Hematopoietic multipotent progenitor cell treated with erythropoietin and hydrocortisone succinate and interleukin-3 and kit ligand, for 15 days (in vitro differentiated cells): ENCODE results near the gene SHPK.

Source experiments
- DNase-seq: peaks from one replicate; pipeline ENCODE4 v3.0.0-alpha.2; 2015; ENCODE audit warnings: low spot score

The SHPK gene

GRCh38 chr17:3636154-3636907 is at the start of gene SHPK, which contains the start of gene CTNS:
SHPK (minus strand) TSS chr17:3636250; CDS start chr17:3636219, 31 bp downstream.
CTNS (plus strand) TSS chr17:3636760; CDS start chr17:3640207, 3,447 bp downstream.
- peak; percentile 98 for DNase-seq

GRCh38 chr17:3685174-3685573 is 49.1 kb upstream of the SHPK start:
- DNase-seq = no peak

DNA sequence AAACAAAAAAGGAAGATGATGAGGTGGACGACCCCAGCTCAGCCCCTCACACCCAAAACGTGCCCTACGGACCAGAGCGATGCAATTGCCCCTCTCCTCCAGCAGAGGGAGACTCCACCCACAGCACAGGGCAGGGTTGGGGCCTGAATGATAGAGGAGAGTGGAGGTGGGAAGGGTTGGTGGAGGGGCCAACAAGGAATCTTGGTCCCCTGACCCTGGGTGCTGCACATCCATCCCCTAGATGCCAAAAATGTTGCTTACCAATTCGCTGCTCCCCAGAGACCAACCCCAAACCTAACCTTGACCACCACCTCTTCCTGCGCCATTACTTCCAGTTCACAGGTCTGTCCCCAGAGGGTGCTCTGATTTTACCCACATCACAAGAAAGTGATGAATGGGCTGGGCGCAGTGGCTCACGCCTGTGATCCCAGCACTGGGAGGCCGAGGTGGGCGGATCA is 47.0 kb upstream of the SHPK start:
- DNase-seq = peak; percentile 61

- no peak for DNase-seq
Observed at GRCh38 chr17:3682033-3682432, 46.0 kb upstream of the SHPK start.

- DNase-seq = no peak
Observed at GRCh38 chr17:3681565-3681964, 45.5 kb upstream of the SHPK start.

GRCh38 chr17:3681057-3681456 is 45.0 kb upstream of the SHPK start:
- no peak for DNase-seq

DNA sequence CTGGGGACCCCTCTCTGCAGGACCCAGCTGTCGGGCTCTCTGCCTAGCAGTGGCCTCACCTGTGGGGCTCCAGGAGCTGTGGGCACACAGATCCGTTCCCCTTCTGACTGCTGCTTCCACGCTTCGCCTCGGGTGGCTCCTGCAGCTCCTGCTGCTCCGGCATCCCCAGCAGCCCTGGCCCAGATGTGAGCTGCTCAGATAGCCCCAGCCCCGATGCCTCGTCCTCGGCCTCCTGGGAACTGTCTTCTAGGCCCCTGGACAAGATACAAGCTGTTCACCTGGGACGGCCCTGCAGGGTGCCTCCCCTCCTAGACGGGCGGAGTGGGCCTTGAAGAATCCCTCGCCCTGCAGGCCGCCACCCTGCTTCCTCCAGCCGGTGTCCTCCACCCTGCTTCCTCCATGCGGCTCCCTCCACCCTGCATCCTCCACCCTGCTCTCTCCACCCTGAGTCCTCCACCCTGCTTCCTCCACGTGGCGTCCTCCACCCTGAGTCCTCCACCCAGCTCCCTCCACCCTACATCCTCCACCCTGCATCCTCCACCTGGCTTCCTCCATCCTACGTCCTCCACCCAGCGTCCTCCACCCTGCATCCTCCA is 43.6 kb upstream of the SHPK start:
- DNase-seq = no peak

- no peak for DNase-seq
Observed at GRCh38 chr17:3678821-3679530, 42.9 kb upstream of the SHPK start.

DNA sequence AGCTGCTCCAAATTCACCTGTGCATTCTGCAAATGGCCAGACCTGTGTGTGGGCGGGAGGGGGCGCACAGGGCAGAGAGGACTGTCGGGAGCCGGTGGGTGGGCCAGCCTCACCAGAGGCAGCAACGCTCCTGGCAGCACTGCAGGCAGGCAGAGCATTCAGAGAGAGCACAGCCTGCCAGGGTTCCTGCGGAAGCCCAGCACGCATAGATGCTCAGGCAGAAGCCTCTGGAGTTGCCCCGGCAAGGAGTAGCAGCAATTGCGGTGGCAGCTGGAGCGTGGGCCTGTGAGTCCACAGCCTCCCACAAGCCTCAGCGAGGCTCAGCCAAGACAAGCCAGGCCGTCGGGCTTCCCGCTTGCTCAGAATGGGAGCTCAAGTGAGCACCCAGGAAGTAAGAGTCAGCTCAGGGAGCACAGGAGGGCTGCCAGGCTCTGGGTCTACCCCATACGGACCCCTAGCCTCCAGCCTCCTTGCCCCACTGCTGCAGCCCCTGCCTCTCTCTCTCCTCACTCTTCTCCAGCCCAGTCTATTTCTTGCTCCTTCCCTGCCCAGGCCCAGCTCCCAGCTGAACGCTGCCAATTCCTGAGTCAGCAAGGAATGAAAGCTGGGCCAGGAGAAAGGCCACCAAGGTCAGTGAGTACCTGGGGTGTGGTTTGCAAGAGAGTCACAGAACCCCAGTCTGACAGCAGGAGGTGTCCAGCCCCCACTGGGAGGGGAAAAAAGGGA is 42.2 kb upstream of the SHPK start:
- no peak for DNase-seq

- DNase-seq = no peak
Observed at GRCh38 chr17:3675886-3676285, 39.8 kb upstream of the SHPK start.

DNA sequence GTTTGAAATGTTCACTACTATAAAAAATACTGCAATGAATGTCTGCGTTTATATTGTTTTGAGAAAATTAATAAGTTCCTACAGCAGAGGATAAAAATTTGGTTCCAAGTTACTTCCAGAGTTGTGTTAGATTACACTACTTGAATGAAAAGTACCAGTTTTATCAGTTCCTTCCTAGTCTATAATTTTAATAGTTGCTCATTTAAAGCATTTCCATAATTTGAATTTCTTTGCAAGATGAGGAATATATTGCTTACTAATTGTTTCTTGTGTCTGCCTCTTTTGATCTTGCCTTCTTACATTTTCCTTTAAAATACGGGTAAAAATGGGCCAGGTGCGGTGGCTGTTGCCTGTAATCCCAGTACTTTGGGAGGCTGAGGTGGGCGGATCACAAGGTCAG is 36.5 kb upstream of the SHPK start:
- DNase-seq = no peak

- DNase-seq = no peak
Observed at GRCh38 chr17:3669548-3669947, 33.5 kb upstream of the SHPK start.

GRCh38 chr17:3669085-3669347 is 33.0 kb upstream of the SHPK start:
- no peak for DNase-seq

DNA sequence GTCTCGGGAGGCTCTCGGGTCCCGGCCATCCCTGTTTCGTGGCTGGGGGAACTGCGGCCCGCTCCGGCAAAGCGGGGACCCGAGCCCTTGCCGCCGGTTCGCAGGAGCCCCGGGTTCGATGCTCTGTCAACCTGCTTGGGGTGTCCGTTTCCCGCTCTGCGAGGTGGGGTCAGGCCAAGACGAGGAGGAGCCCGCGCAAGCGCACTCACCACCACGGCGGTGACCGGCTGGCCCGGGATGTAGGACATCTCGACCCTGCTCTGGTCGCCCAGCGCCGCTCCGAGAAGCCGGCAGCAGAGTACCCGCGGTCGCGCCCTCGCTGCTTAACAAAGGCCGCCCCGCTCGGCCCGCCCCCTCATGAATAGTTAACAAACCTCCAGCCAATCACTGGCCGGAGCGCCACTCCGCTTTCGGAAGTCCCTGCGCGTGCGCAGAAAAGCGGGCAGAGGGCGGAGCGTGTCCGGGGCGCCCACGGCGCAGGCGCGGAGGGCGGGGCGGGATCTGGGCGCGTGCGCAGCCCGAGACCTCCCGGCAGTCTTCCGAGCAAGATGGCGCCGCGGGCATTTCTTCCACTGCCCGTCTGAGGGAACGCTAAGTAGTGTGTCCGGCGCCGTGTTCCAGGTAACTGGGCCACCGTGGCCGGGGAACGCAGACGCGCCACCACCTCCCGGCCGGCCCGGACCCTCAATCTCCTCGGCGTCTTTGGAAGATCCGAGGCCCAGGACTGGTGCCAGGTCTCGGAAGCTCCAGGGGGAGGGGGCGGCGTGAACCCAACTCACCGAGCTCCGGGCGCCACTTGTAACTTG is 32.4 kb upstream of the SHPK start, which contains the start of the genes EMC6 and TAX1BP3:
Gene EMC6, plus strand, starts transcription at position 534 of the 806 bp plus-strand sequence. CDS start 335 bp downstream, outside the sequence.
Gene TAX1BP3, minus strand, starts transcription at position 300 of the 806 bp plus-strand sequence. Its CDS starts 52 bp downstream, at position 248.
- DNase-seq = peak; percentile 98

- peak; percentile 71 for DNase-seq
Observed at GRCh38 chr17:3667366-3668278, 31.6 kb upstream of the SHPK start.

DNA sequence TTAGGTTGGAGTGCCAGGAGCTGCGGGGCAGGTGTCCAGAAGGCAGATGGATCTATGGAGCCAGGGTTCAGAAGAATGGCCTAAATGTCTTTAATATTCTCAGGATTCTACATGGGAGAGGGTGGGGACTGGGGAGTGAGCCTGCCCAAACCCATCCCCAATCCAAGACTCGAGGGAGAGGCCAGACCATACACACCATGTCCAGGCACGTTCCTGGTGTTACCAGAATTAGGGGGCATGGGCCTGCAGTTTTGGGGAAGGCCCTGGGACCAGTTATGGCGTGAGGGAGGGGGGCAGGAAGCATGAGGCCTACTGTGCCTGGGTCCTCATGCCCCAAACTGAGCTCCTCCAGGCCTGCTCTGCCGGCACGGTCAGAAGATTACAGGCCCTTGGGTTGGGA is 30.5 kb upstream of the SHPK start:
- DNase-seq = no peak

- no peak for DNase-seq
Observed at GRCh38 chr17:3665834-3666233, 29.8 kb upstream of the SHPK start.

DNA sequence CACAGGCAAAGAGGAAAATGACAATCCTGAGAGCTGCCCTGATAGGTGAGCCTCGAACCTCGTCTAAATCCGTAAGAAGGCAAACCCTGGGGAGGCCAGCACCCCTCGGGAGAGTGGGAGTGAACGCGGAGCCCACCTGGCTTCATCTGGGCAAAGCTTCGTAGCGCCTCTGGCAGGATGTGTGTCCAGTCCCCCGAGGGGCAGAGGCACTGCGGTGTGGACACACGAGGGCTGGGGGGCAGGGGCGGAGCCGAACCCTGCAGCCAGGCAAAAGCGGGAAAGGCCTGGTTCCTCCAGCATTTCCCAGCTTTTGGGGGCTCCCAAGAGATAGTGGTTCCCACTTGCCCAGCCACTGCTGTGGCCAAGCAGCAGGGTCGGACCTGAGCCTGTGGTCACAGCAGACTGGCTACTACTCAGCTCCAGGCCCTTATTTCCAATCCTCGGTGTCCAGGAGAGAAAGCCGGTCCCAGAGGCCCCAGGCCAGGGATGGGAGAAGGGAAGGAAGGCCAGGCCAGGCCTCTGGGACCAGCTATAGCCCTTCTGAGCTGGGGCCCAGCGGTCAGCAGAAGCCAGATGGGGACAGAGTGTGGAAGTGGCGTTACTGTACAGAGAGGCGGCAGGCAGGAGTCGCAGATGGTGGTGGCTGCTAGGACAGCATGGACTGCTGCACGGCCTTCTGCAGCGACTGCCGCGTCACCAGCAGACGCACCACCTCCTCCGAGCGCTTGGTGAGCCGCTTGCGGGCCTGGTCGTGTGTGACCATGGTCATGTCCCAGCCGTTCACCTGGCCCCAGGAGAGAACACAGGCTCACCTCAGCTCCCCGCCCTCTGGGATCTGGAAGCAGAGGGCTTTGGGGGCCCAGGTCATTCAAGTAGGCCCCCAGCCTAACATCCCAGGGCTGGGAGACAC is 27.3 kb upstream of the SHPK start:
- DNase-seq = no peak

DNA sequence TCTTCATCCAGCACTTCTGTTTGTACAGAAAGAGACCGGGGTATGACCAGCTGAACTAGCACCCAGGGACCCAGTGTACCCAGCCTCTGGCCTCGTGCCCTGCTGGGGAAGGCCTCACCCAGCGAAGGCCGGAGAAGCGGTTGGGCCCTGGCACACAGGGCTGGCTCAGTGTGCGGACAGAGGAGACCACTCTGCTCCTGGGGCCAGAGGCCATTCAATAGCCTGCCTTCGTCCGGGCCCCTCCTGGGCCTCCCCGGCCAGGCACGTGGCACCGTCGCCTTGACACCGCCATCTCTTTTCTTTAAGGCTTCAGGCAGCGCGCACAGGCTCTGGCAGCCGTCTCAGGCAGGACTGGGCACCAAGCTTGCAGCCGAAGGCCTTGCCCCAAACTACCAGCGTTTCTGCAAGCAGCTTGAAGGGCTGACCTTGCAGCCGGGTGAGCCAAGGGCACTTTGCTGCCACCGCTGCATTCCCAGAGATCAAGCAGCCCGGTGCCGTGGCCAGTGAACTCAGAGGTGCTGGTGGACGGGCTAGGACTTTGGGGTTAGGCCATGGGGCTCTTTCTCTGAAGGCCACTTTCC is 24.4 kb upstream of the SHPK start:
- no peak for DNase-seq
